ENCODE measurements around the gene NEO1. TPM values are rescaled to one million over a fixed set of nuclear protein-coding genes. Genes with fewer than 3 reads are reported as not detected.

The NEO1 gene
- total RNA-seq, 4 donors from 2014 or later, result 15.5 to 73.4 (median 24.0) TPM

- no peak for TF ChIP-seq CTCF (IDR thresholded peaks at IDR 0.05)
- DNase-seq (ENCODE audit: low spot score) (no peak), ATAC-seq (ENCODE audit: low FRiP score) (no peak)
Measured at GRCh38 chr15:73116164-73116563, 63.9 kb downstream of the NEO1 start.

GRCh38 chr15:73118055-73118454 lies 65.8 kb downstream of the NEO1 start:
- no peak for DNase-seq (ENCODE audit: low spot score)
- ATAC-seq (ENCODE audit: low FRiP score), result no peak
- TF ChIP-seq CTCF (IDR thresholded peaks at IDR 0.05), result no peak

GRCh38 chr15:73119478-73119877 lies 67.2 kb downstream of the NEO1 start:
- DNase-seq (ENCODE audit: low spot score) (no peak), ATAC-seq (ENCODE audit: low FRiP score) (no peak)
- no peak for TF ChIP-seq CTCF (IDR thresholded peaks at IDR 0.05)

- no peak for DNase-seq (ENCODE audit: low spot score)
- ATAC-seq (ENCODE audit: low FRiP score), result no peak
- no peak for TF ChIP-seq CTCF (IDR thresholded peaks at IDR 0.05)
Measured at GRCh38 chr15:73120269-73120668, 68.0 kb downstream of the NEO1 start.

- TF ChIP-seq CTCF (IDR thresholded peaks at IDR 0.05), result no peak
- no peak for DNase-seq (ENCODE audit: low spot score)
Measured at GRCh38 chr15:73125219-73125618, 73.0 kb downstream of the NEO1 start.

GRCh38 chr15:73127302-73127936 lies 75.2 kb downstream of the NEO1 start:
- ATAC-seq (ENCODE audit: low FRiP score) (no peak), DNase-seq (ENCODE audit: low spot score) (no peak)
- no peak for TF ChIP-seq CTCF (IDR thresholded peaks at IDR 0.05)

More at GRCh38 chr15:73125219-73125618, 73.0 kb downstream of the NEO1 start:
- no peak for ATAC-seq (ENCODE audit: low FRiP score)

GRCh38 chr15:73130830-73131229 lies 78.6 kb downstream of the NEO1 start:
- DNase-seq (ENCODE audit: low spot score) (no peak), ATAC-seq (ENCODE audit: low FRiP score) (no peak)
- no peak for TF ChIP-seq CTCF (IDR thresholded peaks at IDR 0.05)
